ENCODE results near the gene ATP2A1. TPM values are rescaled to one million over a fixed set of nuclear protein-coding genes. Genes with fewer than 3 reads are reported as not detected.
"Not testable (repeated sequence)": the region's sequence is repeated elsewhere in the genome, so short reads cannot be mapped to it uniquely, and the experiment has no call there.

Gene ATP2A1
- total and polyA plus RNA-seq, 3 experiments from 2014 or later = 1.9 to 2.1 TPM; not detected in 1

GRCh38 chr16:28865001-28865688 is 13.1 kb upstream of the ATP2A1 start:
- Mint-ChIP-seq H3K36me3 (peaks cover 0 to 48% (median 6%) of the 10 kb centered on the region in 3 donors), H3K27me3 (peaks cover 0 to 2% of the 10 kb centered on the region in 2 donors), H3K4me1 (peaks cover 22 to 48% (median 23%) of the 10 kb centered on the region in 3 donors), H3K4me3 (peak overlapping the region; percentile 98 to 99 (median 99)), H3K9me3 (no peaks in the 10 kb centered on the region), H3K27ac (peak overlapping the region; percentile 24 to 99 (median 98))
- CTCF ChIA-PET = interaction anchor here (1.4 to 5.4 kb wide), 4 partner anchors 10 to 80 kb away, joined by 3 to 42 read pairs (median 8); partner anchors contain the start of genes ATXN2L and TUFM
- Histone ChIP-seq H3K36me3 (ENCODE audit: insufficient read depth, low read length) (peaks cover 14% of the 10 kb centered on the region), H3K27me3 (ENCODE audit: insufficient read depth, low read length, poor library complexity, severe bottlenecking) (no peaks in the 10 kb centered on the region), H3K4me1 (ENCODE audit: insufficient read depth, low read length) (peaks cover 14% of the 10 kb centered on the region), H3K4me3 (ENCODE audit: low read length) (no peak overlapping the region), H3K9me3 (ENCODE audit: low read length) (no peaks in the 10 kb centered on the region), H3K27ac (ENCODE audit: low read depth, low read length) (no peak overlapping the region)
- DNase-seq = no peak
- POLR2A ChIA-PET = interaction anchor here (0.9 to 1.1 kb wide), 3 partner anchors 10 to 20 kb away, joined by 3 read pairs; partner anchors contain the start of gene TUFM

GRCh38 chr16:28865722-28866453 is 12.4 kb upstream of the ATP2A1 start:
- Mint-ChIP-seq H3K27ac (peak overlapping the region in 4 of 8 donors; percentile 12 to 99 (median 86)), H3K36me3 (peaks cover 0 to 55% (median 9%) of the 10 kb centered on the region in 3 donors), H3K9me3 (no peaks in the 10 kb centered on the region), H3K27me3 (peaks cover 0 to 2% of the 10 kb centered on the region in 2 donors), H3K4me1 (peaks cover 22 to 48% (median 23%) of the 10 kb centered on the region in 3 donors), H3K4me3 (peak overlapping the region in 5 of 7 donors; percentile 3 to 99 (median 15))
- Histone ChIP-seq H3K4me3 (ENCODE audit: low read length) (no peak overlapping the region), H3K9me3 (ENCODE audit: low read length) (no peaks in the 10 kb centered on the region), H3K27ac (ENCODE audit: low read depth, low read length) (no peak overlapping the region), H3K36me3 (ENCODE audit: insufficient read depth, low read length) (peaks cover 14% of the 10 kb centered on the region), H3K27me3 (ENCODE audit: insufficient read depth, low read length, poor library complexity, severe bottlenecking) (no peaks in the 10 kb centered on the region), H3K4me1 (ENCODE audit: insufficient read depth, low read length) (peaks cover 14% of the 10 kb centered on the region)
- ChIA-PET CTCF (interaction anchor here (2.2 to 5.4 kb wide), 2 partner anchors 19 to 79 kb away, joined by 9 to 42 read pairs; partner anchors contain the start of gene TUFM), POLR2A (interaction anchor here (0.9 to 1.1 kb wide), 2 partner anchors 20 to 21 kb away, joined by 3 read pairs; partner anchors contain the start of gene TUFM)
- no peak for DNase-seq

- ChIA-PET POLR2A (no interaction called here), CTCF (interaction anchor here (1.5 kb wide), 1 partner anchor 79 kb away, joined by 6 read pairs; no protein-coding TSS in a partner anchor)
- Histone ChIP-seq H3K9me3 (ENCODE audit: low read length) (no peaks in the 10 kb centered on the region), H3K4me3 (ENCODE audit: low read length) (no peak overlapping the region), H3K4me1 (ENCODE audit: insufficient read depth, low read length) (peaks cover 14% of the 10 kb centered on the region), H3K27me3 (ENCODE audit: insufficient read depth, low read length, poor library complexity, severe bottlenecking) (no peaks in the 10 kb centered on the region), H3K27ac (ENCODE audit: low read depth, low read length) (no peak overlapping the region), H3K36me3 (ENCODE audit: insufficient read depth, low read length) (peaks cover 14% of the 10 kb centered on the region)
- Mint-ChIP-seq H3K4me3 (peak overlapping the region in 2 of 7 donors; percentile 52 to 83), H3K9me3 (no peaks in the 10 kb centered on the region), H3K36me3 (peaks cover 0 to 61% (median 9%) of the 10 kb centered on the region in 3 donors), H3K27ac (peak overlapping the region in 1 of 8 donors; percentile 33), H3K27me3 (peaks cover 0 to 2% of the 10 kb centered on the region in 2 donors), H3K4me1 (peaks cover 22 to 48% (median 23%) of the 10 kb centered on the region in 3 donors)
- DNase-seq = no peak
Observed at GRCh38 chr16:28866454-28866804, 11.9 kb upstream of the ATP2A1 start.

- Histone ChIP-seq H3K4me3 (ENCODE audit: low read length) (no peak overlapping the region), H3K9me3 (ENCODE audit: low read length) (no peaks in the 10 kb centered on the region), H3K27me3 (ENCODE audit: insufficient read depth, low read length, poor library complexity, severe bottlenecking) (no peaks in the 10 kb centered on the region), H3K27ac (ENCODE audit: low read depth, low read length) (no peak overlapping the region), H3K36me3 (ENCODE audit: insufficient read depth, low read length) (peaks cover 14% of the 10 kb centered on the region), H3K4me1 (ENCODE audit: insufficient read depth, low read length) (peaks cover 10% of the 10 kb centered on the region)
- Mint-ChIP-seq H3K4me1 (peaks cover 22 to 42% (median 23%) of the 10 kb centered on the region in 3 donors), H3K27ac (peak overlapping the region in 4 of 8 donors; percentile 33 to 83 (median 44)), H3K27me3 (peaks cover 0 to 2% of the 10 kb centered on the region in 2 donors), H3K4me3 (peak overlapping the region in 2 of 7 donors; percentile 52 to 68), H3K9me3 (no peaks in the 10 kb centered on the region), H3K36me3 (peaks cover 0 to 66% (median 9%) of the 10 kb centered on the region in 3 donors)
- no peak for DNase-seq
- CTCF ChIA-PET = interaction anchor here (1.5 kb wide), 1 partner anchor 78 kb away, joined by 6 read pairs; no protein-coding TSS in a partner anchor
- POLR2A ChIA-PET = no interaction called here
Observed at GRCh38 chr16:28867241-28867640, 11.0 kb upstream of the ATP2A1 start.

- not testable (repeated sequence) for H3K4me1 ChIP-seq (ENCODE audit: insufficient read depth, low read length)
Observed at GRCh38 chr16:28867646-28868045, 10.6 kb upstream of the ATP2A1 start.

GRCh38 chr16:28869201-28869600 is 9.1 kb upstream of the ATP2A1 start:
- no peaks in the 10 kb centered on the region for H3K9me3 ChIP-seq (ENCODE audit: low read length)
- peaks cover 14% of the 10 kb centered on the region for H3K36me3 ChIP-seq (ENCODE audit: insufficient read depth, low read length)
- no peak overlapping the region for H3K4me3 ChIP-seq (ENCODE audit: low read length)
- ChIA-PET CTCF (no interaction called here), POLR2A (no interaction called here)
- no peaks in the 10 kb centered on the region for H3K27me3 Mint-ChIP-seq
- H3K4me3 Mint-ChIP-seq = no peak overlapping the region
- H3K36me3 Mint-ChIP-seq = peaks cover 0 to 72% (median 9%) of the 10 kb centered on the region in 3 donors
- H3K9me3 Mint-ChIP-seq = no peaks in the 10 kb centered on the region
- no peak for DNase-seq
- H3K4me1 ChIP-seq (ENCODE audit: insufficient read depth, low read length) = peaks cover 3% of the 10 kb centered on the region
- H3K27ac Mint-ChIP-seq = peak overlapping the region in 1 of 8 donors; percentile 68
- H3K4me1 Mint-ChIP-seq = peaks cover 13 to 28% (median 14%) of the 10 kb centered on the region in 3 donors
- no peak overlapping the region for H3K27ac ChIP-seq (ENCODE audit: low read depth, low read length)
- no peaks in the 10 kb centered on the region for H3K27me3 ChIP-seq (ENCODE audit: insufficient read depth, low read length, poor library complexity, severe bottlenecking)

More at GRCh38 chr16:28867646-28868045, 10.6 kb upstream of the ATP2A1 start:
- H3K9me3 ChIP-seq (ENCODE audit: low read length); H3K4me3 ChIP-seq (ENCODE audit: low read length); H3K27ac ChIP-seq (ENCODE audit: low read depth, low read length); H3K27me3 Mint-ChIP-seq; H3K27ac Mint-ChIP-seq; H3K27me3 ChIP-seq (ENCODE audit: insufficient read depth, low read length, poor library complexity, severe bottlenecking); DNase-seq; POLR2A ChIA-PET; H3K9me3 Mint-ChIP-seq: not testable (repeated sequence)
- peaks cover 14% of the 10 kb centered on the region for H3K36me3 ChIP-seq (ENCODE audit: insufficient read depth, low read length)
- CTCF ChIA-PET = interaction anchor here (1.5 kb wide), 1 partner anchor 78 kb away, joined by 6 read pairs; no protein-coding TSS in a partner anchor
- peak overlapping the region in 1 of 7 donors; percentile 52 for H3K4me3 Mint-ChIP-seq
- H3K4me1 Mint-ChIP-seq = peaks cover 22 to 42% (median 23%) of the 10 kb centered on the region in 3 donors
- peaks cover 0 to 69% (median 9%) of the 10 kb centered on the region in 3 donors for H3K36me3 Mint-ChIP-seq

GRCh38 chr16:28872952-28873351 is 5.3 kb upstream of the ATP2A1 start:
- H3K27ac ChIP-seq (ENCODE audit: low read depth, low read length) = no peak overlapping the region
- H3K4me3 ChIP-seq (ENCODE audit: low read length) = no peak overlapping the region
- no peak overlapping the region for H3K4me3 Mint-ChIP-seq
- H3K4me1 Mint-ChIP-seq = no peaks in the 10 kb centered on the region
- no peak for DNase-seq
- no peaks in the 10 kb centered on the region for H3K9me3 ChIP-seq (ENCODE audit: low read length)
- POLR2A ChIA-PET = interaction anchor here (1.4 kb wide), 1 partner anchor 10 kb away, joined by 5 read pairs; the partner anchor contains the start of gene SH2B1
- no peaks in the 10 kb centered on the region for H3K27me3 Mint-ChIP-seq
- no peaks in the 10 kb centered on the region for H3K4me1 ChIP-seq (ENCODE audit: insufficient read depth, low read length)
- no peaks in the 10 kb centered on the region for H3K27me3 ChIP-seq (ENCODE audit: insufficient read depth, low read length, poor library complexity, severe bottlenecking)
- peaks cover 0 to 49% (median 8%) of the 10 kb centered on the region in 3 donors for H3K36me3 Mint-ChIP-seq
- peak overlapping the region in 1 of 8 donors; percentile 66 for H3K27ac Mint-ChIP-seq
- CTCF ChIA-PET = interaction anchor here (1.7 to 5.1 kb wide), 3 partner anchors 10 to 72 kb away, joined by 6 to 34 read pairs (median 6); partner anchors contain the start of genes SH2B1 and TUFM
- peaks cover 14% of the 10 kb centered on the region for H3K36me3 ChIP-seq (ENCODE audit: insufficient read depth, low read length)
- H3K9me3 Mint-ChIP-seq = no peaks in the 10 kb centered on the region
